Raji (cell line): ENCODE data around the gene CIC.

Experiments
- POLR2A ChIP-seq: IDR thresholded peaks from 2 replicates; pipeline ENCODE4 v1.6.1; 2011; ENCODE audit warnings: low read depth, low read length, control low read depth; ENCODE audit not compliant: insufficient read depth

CIC gene

DNA sequence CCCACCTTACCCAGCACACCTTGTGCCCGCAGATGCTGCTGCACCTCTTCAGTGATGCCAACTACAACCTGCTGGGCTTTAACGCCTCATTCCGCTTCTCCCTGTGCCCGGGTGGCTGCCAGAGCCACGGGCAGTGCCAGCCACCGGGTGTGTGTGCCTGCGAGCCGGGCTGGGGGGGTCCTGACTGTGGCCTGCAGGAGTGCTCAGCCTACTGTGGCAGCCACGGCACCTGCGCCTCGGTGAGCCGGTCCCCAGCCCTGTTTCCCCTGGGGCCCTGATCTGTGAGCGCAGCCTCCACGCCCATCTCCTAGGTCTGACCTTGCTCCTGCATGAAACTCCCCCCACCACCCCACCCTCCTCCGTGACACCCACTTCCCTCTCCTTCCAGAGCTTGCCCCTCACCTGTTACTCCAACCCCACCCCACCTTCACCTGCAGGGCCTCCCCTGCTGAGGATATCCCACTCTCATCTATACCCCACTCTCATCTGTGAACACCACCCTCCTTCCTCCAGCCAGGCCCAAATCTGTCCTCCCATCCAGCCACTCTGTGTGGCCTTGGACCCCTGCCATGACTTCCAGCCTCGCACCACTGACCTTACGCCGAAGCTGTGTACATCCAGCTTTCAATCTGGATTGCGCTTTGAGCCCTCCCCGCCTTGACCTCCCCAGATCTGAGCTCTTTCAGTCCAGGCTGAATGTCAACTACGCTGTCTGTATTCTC is 65.1 kb downstream of the CIC start:
- no peak for TF ChIP-seq POLR2A

DNA sequence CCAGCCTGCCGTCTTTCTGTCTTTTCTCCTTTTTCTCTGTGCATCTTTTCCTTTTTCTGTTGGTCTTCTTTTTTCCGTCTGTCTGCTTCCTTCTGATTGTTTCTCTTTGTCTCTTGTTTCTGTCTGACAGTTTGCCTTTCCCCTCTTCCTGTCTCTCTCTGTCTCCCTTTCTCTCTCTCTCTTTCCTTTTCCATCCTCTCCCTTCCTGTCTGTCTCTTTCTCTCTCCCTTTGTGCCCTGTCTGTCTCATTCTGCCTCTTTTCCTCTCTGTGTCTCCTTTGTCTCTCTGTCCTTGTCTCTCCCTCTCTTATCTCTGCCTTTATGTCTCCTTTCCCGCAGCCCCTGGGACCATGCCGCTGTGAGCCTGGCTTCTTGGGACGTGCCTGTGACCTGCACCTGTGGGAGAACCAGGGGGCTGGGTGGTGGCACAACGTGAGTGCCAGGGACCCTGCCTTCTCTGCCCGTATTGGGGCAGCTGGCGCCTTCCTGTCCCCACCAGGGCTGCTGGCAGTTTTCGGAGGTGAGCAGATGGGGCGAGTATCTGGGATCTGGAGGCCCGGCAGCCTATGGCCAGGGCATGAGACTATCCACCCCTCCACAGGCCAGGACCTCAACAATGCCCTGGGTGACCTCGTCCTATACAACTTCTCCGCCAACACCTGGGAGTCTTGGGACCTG is 65.8 kb downstream of the CIC start:
- TF ChIP-seq POLR2A = no peak

DNA sequence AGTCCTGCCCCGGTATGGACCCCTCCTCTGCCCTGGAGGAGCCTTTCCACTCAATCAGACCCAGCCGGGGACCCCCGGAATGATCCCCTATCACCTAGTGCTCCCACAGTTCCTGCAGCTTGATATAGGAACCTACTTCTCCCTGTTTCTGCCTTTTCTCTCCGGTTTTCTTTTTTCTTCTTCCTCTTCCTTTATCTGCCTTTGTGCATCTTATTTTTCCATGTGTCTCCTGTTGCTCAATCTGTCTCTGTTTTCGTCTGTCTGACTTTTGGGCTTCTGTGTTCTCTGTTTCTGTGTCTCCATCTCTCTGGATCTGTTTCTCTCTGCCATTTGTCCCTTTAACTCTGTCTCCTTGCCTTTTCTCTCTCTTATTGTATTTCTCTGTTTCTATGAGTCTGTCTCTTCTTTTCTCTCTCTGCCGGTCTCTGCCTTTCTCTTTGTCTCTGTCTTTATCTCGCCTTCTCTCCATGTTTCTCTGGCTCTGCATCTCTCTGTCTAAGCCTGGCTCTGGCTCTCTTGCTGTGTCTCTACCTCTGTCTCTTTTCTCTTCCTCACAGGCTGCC is 66.4 kb downstream of the CIC start:
- no peak for TF ChIP-seq POLR2A

DNA sequence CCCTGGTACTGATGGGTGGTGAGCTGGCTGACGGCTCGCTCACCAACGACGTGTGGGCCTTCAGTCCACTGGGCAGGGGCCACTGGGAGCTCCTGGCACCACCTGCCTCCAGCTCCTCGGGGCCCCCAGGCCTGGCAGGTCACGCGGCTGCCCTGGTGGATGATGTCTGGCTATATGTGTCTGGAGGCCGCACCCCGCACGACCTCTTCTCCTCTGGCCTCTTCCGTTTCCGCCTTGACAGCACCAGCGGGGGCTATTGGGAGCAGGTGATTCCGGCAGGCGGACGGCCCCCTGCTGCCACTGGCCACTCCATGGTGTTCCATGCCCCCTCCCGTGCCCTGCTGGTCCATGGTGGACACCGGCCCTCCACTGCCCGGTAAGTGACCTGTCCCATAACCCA is 66.9 kb downstream of the CIC start:
- no peak for TF ChIP-seq POLR2A

DNA sequence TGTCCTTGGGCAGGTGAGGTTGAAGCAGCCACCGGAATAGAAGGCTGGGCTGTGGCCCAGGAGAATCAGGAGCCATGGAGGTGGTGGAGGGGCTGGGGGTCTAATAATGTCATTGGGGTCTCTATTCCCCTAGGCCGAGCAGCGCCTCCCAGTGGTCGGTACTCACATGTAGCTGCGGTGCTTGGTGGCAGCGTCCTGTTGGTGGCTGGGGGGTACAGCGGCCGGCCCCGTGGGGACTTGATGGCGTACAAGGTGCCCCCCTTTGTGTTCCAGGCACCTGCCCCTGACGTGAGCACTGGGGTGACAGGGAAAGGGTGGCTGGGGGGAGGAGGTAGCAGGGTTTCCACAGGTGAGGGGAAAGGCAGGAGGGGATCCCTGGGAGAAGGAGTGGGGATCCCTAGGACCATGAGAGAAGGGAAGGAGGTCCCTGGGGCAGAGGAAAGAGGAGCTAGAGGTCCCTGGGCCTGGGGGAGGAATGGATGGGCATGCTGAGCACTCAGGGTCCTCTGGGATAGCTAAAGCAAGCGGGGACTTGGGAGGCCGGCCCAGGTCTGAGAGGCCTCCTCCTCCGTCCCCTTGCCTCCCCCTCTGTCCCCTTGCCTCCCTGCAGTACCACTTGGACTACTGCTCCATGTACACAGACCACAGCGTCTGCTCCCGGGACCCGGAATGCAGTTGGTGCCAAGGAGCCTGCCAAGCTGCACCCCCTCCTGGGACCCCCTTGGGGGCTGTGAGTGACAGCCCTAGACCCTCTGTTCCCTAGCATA is 74.5 kb downstream of the CIC start:
- TF ChIP-seq POLR2A = no peak

DNA sequence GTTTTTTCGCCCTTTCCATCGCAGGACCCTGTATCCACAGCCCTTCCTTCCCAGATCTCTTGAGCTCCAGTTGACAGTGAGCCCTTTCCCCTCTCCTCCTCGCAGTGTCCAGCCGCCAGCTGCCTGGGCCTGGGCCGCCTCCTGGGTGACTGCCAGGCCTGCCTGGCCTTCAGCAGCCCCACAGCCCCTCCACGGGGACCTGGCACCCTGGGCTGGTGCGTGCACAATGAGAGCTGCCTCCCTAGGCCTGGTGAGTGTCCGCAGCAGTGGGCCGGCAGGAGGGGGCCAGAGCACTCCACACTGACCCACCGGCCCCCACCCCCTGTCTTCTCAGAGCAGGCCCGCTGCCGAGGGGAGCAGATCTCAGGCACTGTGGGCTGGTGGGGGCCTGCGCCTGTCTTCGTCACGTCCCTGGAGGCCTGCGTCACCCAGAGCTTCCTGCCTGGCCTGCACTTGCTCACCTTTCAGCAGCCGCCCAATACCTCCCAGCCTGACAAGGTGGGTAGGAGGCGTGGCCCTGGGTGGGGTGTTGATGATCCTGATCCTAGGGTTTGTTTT is 75.4 kb downstream of the CIC start:
- TF ChIP-seq POLR2A = no peak
